HepG2 (cell line): ENCODE measurements around the gene TMEM135. TPM values are rescaled to one million over a fixed set of nuclear protein-coding genes. Genes with fewer than 3 reads are reported as not detected.

Experiments used
- ATF7 ChIP-seq, 2 experiments: fragments of 450-650 bp in 1 of 2; sonication (generic) in 1 of 2; formaldehyde crosslinking in 1 of 2; IDR thresholded peaks; 2 replicates each; pipeline versions ENCODE4 v1.4.0 to v1.6.1; 2016 to 2020; ENCODE audit warnings: antibody characterized with exemption in 1 of 2, mild to moderate bottlenecking in 1 of 2, missing genetic modification reagents in 1 of 2
- KLF6 ChIP-seq: IDR thresholded peaks from 2 replicates; pipeline ENCODE4 v1.8.0; 2016; ENCODE audit warnings: missing biosample characterization, missing genetic modification reagents
- LCORL ChIP-seq, 2 experiments: fragments of 450-650 bp in 1 of 2; sonication (generic) in 1 of 2; formaldehyde crosslinking in 1 of 2; IDR thresholded peaks; 2 replicates each; pipeline versions ENCODE4 v1.5.0 to v1.6.1; 2017 to 2020; ENCODE audit warnings: antibody characterized with exemption in 1 of 2, missing genetic modification reagents in 1 of 2
- MAZ ChIP-seq, 2 experiments: sonication (generic) in 1 of 2; formaldehyde crosslinking in 1 of 2; IDR thresholded peaks; 2 replicates each; pipeline versions ENCODE4 v1.5.0 to v1.6.1; 2012 to 2020; ENCODE audit warnings: low read depth in 2 of 2, mild to moderate bottlenecking in 2 of 2, borderline replicate concordance in 1 of 2, improper control_type of control experiment in 1 of 2, low read length in 1 of 2, missing genetic modification reagents in 1 of 2, moderate library complexity in 1 of 2
- MXD4 ChIP-seq: IDR thresholded peaks from 2 replicates; pipeline ENCODE4 v1.6.1; 2016; ENCODE audit warnings: mild to moderate bottlenecking, missing biosample characterization, missing genetic modification reagents
- NR2F1 ChIP-seq, 2 experiments: fragments of 450-650 bp in 1 of 2; formaldehyde crosslinking in 1 of 2; IDR thresholded peaks; 2 replicates each; pipeline versions ENCODE4 v1.5.0 to v1.6.1; 2016 to 2020; ENCODE audit warnings: mild to moderate bottlenecking in 1 of 2, missing compliant biosample characterization in 1 of 2, missing genetic modification reagents in 1 of 2, moderate library complexity in 1 of 2
- POLR2AphosphoS5 ChIP-seq: IDR thresholded peaks from 2 replicates; pipeline ENCODE4 v1.6.1; 2012; ENCODE audit warnings: low read depth, low read length
- PPARG ChIP-seq: conservative IDR thresholded peaks from 2 replicates; pipeline ENCODE4 v1.6.1; 2016; ENCODE audit warnings: missing biosample characterization, missing genetic modification reagents
- RBAK ChIP-seq: sonication (generic); formaldehyde crosslinking; IDR thresholded peaks from 2 replicates; pipeline ENCODE4 v1.5.1; 2020; ENCODE audit warnings: mild to moderate bottlenecking, missing genetic modification reagents
- RFX3 ChIP-seq: IDR thresholded peaks from 2 replicates; pipeline ENCODE4 v1.6.1; 2016; ENCODE audit warnings: missing biosample characterization, missing genetic modification reagents
- RNF2 ChIP-seq: fragments of 450-650 bp; conservative IDR thresholded peaks from 2 replicates; pipeline ENCODE4 v1.6.1; 2016; ENCODE audit warnings: low read depth
- SNRNP70 ChIP-seq: fragments of 200-400 bp; formaldehyde crosslinking; IDR thresholded peaks from 2 replicates; pipeline ENCODE4 v1.6.1; 2017; ENCODE audit warnings: mild to moderate bottlenecking, low read depth, low read length, moderate library complexity
- SRF ChIP-seq: IDR thresholded peaks from 2 replicates; pipeline ENCODE4 v1.6.1; 2011; ENCODE audit warnings: mild to moderate bottlenecking, low read depth, low read length, moderate library complexity
- ZNF124 ChIP-seq: sonication (generic); formaldehyde crosslinking; IDR thresholded peaks from 2 replicates; pipeline ENCODE4 v1.4.0; 2020; ENCODE audit warnings: missing genetic modification reagents
- ZNF143 ChIP-seq: sonication (generic); formaldehyde crosslinking; IDR thresholded peaks from 2 replicates; pipeline ENCODE4 v1.4.0; 2020; ENCODE audit warnings: missing genetic modification reagents
- ZNF563 ChIP-seq: sonication (generic); formaldehyde crosslinking; IDR thresholded peaks from 2 replicates; pipeline ENCODE4 v1.8.0; 2022; ENCODE audit warnings: mild to moderate bottlenecking, moderate library complexity, missing genetic modification reagents
- ZNF749 ChIP-seq: sonication (generic); formaldehyde crosslinking; IDR thresholded peaks from 2 replicates; pipeline ENCODE4 v1.8.0; 2022; ENCODE audit warnings: mild to moderate bottlenecking, missing genetic modification reagents, moderate library complexity, borderline replicate concordance
- ZNF788 ChIP-seq: sonication (generic); formaldehyde crosslinking; IDR thresholded peaks from 2 replicates; pipeline ENCODE4 v1.5.0; 2020; ENCODE audit warnings: mild to moderate bottlenecking, missing genetic modification reagents, borderline replicate concordance
- polyA plus RNA-seq, 8 experiments: library from polyadenylated mRNA; depleted of rRNA in 3 of 8; stranded (reverse) in 7 of 8; unstranded in 1 of 8; fragments of >200 nt; fragmentation: Illumina TruSeq in 4 of 8; extraction: Trizol in 4 of 8; gene quantifications; 2 replicates each; pipeline versions ENCODE4 v1.2.1 to v1.2.3, GENCODE V29; 2011 to 2016; ENCODE audit warnings: low read depth in 4 of 8, missing spikeins in 1 of 8, mixed read lengths in 1 of 8; ENCODE audit not compliant: insufficient read depth in 1 of 8
- total RNA-seq, 5 experiments: library from RNA; depleted of rRNA; stranded (reverse); fragments of >200 nt; fragmentation: Illumina TruSeq; extraction: Trizol; gene quantifications; 2 replicates each; pipeline ENCODE4 v1.2.3, GENCODE V29; 2016; ENCODE audit warnings: low read depth in 1 of 5
- TF ChIP-seq, protein P1 (sequence below): sonication (generic); formaldehyde crosslinking; conservative IDR thresholded peaks from 2 replicates; pipeline ENCODE4 v1.4.0; 2020; ENCODE audit warnings: missing genetic modification reagents
- TF ChIP-seq, protein P2 (sequence below): sonication (generic); formaldehyde crosslinking; IDR thresholded peaks from 2 replicates; pipeline ENCODE4 v1.4.0; 2020; ENCODE audit warnings: mild to moderate bottlenecking, missing genetic modification reagents, borderline replicate concordance

Gene TMEM135
- total and polyA plus RNA-seq, 2 of the 13 experiments (the other 11 are each of a cell fraction or from before 2014, with no cell fraction given) = 36.6 to 88.9 TPM

DNA sequence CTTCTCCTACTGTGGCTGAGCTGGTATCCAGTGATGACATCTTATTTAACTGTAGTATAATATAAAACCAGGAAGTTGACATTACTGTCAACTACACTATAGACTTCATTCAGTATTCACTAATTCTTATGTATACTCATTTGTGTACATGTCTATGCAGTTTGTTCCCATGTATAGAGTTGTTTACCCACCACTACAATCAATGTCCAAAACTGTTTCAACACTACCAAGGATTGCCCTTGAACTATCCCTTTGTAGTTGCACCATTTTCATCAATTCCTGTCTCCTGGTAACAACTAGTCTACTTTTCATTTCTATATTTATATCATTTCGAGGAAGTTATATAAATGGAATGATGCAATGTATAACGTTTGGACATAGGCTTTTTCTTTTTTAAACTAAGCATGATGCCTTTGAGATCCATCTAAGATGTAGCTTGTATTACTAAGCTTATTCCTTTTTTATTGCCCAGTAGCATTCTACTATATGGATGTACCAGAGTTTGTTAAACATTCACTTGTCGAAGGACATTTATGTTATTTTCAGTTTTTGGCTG is 39.2 kb downstream of the TMEM135 start (continued):
- TF ChIP-seq NR2F1 (CRISPR knock-in tag; IDR thresholded peaks at IDR 0.05) = peak in 1 of 2 experiments; percentile 67; a peak in 1 of 4 replicates
- TF ChIP-seq RBAK = no peak
- TF ChIP-seq ZNF143 (CRISPR knock-in tag) = no peak
- no peak for TF ChIP-seq RNF2
- TF ChIP-seq, protein P1, sequence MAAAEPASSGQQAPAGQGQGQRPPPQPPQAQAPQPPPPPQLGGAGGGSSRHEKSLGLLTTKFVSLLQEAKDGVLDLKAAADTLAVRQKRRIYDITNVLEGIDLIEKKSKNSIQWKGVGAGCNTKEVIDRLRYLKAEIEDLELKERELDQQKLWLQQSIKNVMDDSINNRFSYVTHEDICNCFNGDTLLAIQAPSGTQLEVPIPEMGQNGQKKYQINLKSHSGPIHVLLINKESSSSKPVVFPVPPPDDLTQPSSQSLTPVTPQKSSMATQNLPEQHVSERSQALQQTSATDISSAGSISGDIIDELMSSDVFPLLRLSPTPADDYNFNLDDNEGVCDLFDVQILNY = no peak
- TF ChIP-seq KLF6 = no peak
- TF ChIP-seq PPARG (CRISPR knock-in tag) = peak; percentile 82
- no peak for TF ChIP-seq ZNF749 (CRISPR knock-in tag)
- no peak for TF ChIP-seq ZNF563 (CRISPR knock-in tag)
- peak; percentile 51 for TF ChIP-seq RFX3 (CRISPR knock-in tag)
- TF ChIP-seq, protein P2, sequence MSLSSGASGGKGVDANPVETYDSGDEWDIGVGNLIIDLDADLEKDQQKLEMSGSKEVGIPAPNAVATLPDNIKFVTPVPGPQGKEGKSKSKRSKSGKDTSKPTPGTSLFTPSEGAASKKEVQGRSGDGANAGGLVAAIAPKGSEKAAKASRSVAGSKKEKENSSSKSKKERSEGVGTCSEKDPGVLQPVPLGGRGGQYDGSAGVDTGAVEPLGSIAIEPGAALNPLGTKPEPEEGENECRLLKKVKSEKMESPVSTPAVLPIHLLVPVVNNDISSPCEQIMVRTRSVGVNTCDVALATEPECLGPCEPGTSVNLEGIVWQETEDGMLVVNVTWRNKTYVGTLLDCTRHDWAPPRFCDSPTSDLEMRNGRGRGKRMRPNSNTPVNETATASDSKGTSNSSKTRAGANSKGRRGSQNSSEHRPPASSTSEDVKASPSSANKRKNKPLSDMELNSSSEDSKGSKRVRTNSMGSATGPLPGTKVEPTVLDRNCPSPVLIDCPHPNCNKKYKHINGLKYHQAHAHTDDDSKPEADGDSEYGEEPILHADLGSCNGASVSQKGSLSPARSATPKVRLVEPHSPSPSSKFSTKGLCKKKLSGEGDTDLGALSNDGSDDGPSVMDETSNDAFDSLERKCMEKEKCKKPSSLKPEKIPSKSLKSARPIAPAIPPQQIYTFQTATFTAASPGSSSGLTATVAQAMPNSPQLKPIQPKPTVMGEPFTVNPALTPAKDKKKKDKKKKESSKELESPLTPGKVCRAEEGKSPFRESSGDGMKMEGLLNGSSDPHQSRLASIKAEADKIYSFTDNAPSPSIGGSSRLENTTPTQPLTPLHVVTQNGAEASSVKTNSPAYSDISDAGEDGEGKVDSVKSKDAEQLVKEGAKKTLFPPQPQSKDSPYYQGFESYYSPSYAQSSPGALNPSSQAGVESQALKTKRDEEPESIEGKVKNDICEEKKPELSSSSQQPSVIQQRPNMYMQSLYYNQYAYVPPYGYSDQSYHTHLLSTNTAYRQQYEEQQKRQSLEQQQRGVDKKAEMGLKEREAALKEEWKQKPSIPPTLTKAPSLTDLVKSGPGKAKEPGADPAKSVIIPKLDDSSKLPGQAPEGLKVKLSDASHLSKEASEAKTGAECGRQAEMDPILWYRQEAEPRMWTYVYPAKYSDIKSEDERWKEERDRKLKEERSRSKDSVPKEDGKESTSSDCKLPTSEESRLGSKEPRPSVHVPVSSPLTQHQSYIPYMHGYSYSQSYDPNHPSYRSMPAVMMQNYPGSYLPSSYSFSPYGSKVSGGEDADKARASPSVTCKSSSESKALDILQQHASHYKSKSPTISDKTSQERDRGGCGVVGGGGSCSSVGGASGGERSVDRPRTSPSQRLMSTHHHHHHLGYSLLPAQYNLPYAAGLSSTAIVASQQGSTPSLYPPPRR (CRISPR knock-in tag) = peak; percentile 87
- no peak for TF ChIP-seq ZNF124 (CRISPR knock-in tag)
- TF ChIP-seq MXD4 (CRISPR knock-in tag) = no peak
- TF ChIP-seq SRF = peak; percentile 55
- TF ChIP-seq SNRNP70 = no peak
- no peak for TF ChIP-seq ZNF788 (CRISPR knock-in tag)
- no peak for TF ChIP-seq POLR2AphosphoS5
- TF ChIP-seq MAZ (IDR thresholded peaks at IDR 0.05; ENCODE audit: borderline replicate concordance, low read depth, low read length) = no peak
- TF ChIP-seq MAZ (CRISPR knock-in tag; IDR thresholded peaks at IDR 0.05; ENCODE audit: low read depth) = 0 out of 2 replicates have a peak, but pooled peaks have one; percentile 25
- peak; percentile 69 for TF ChIP-seq ATF7 (IDR thresholded peaks at IDR 0.05)
- no peak for TF ChIP-seq ATF7 (CRISPR knock-in tag; IDR thresholded peaks at IDR 0.05)
- TF ChIP-seq LCORL (IDR thresholded peaks at IDR 0.05) = no peak
- no peak; the same call in 1 of the 2 replicates for TF ChIP-seq LCORL (CRISPR knock-in tag; IDR thresholded peaks at IDR 0.05)
